ENCODE data around the gene ZNF580.

GRCh38 chr19:55686311-55687050 lies 45.7 kb downstream of the ZNF580 start:
- TF ChIP-seq RFX5 (IDR thresholded peaks at IDR 0.05; ENCODE audit: low read depth, low read length) (no peak), GABPA (IDR thresholded peaks at IDR 0.05; ENCODE audit: low read depth) (no peak), CTCF (IDR thresholded peaks at IDR 0.05 in 2 of 3, conservative IDR thresholded peaks at IDR 0.05 in 1 of 3; ENCODE audit: control insufficient read depth in 2 of 3, extremely low read depth in 1 of 3, insufficient read depth in 1 of 3, low read depth in 3 of 3, low read length in 3 of 3) (no peak), SREBF2 (IDR thresholded peaks at IDR 0.05; ENCODE audit: low read length) (no peak), PAX5 (IDR thresholded peaks at IDR 0.05; ENCODE audit: borderline replicate concordance, low read depth, low read length) (no peak)
